Measurements from ENCODE around the gene KLHL17. TPM values are rescaled to one million over a fixed set of nuclear protein-coding genes. Genes with fewer than 3 reads are reported as not detected.

Gene KLHL17
- total RNA-seq, 1 donor from 2014 or later = 1.0 TPM

DNA sequence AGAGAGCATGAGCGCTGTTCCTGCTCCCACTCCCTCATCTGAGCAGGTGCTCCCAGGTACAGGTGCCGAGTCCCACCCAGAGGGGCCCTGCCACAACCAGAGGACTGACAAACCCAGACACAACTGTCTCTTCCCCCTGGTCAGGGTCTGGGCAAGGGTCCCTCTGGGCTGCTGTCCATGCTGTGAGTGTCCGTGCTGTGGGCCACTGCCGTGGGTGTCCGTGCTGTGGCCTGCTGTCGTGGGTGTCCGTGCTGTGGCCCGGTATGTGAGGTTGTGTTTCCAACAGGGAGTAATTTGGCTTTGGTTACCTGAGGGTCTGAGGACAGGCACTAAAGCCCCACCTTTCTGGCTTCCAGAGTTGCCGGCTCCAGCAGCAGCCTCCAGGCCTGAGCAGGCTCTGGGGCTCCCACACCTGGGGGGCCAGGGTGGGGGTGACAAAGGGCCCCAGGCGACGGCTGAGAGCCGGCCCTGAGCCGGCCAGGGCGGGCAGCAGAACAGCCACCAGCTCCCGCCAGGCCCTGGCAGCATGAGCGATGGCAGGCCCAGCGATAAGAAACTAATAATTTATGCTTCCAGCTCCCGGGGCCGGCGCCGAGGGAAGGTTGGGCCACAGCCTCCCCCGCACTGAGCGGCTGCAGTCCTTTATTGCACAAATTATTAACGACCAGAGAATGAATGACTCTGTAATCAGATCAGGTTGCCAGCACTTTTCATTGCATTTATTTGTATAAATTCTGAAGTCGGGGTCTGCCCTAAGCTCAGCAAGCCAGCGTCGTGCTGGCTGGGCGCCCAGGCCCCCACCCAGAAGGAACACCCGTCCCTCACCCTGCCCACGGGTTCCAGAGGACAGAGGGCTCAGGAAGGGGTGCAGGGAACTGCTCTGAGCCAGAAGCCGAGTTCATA is 44.0 kb upstream of the KLHL17 start:
- Histone ChIP-seq H3K4me3 (ENCODE audit: low read length in 3 of 3) (no peak overlapping the region), H3K4me1 (ENCODE audit: control insufficient read depth in 3 of 3, insufficient read depth in 3 of 3, low read length in 3 of 3) (peaks cover 15 to 16% (median 16%) of the 10 kb centered on the region in 3 donors), H3K27me3 (ENCODE audit: control insufficient read depth in 3 of 3, insufficient read depth in 3 of 3, low read length in 3 of 3) (peaks cover 67 to 94% (median 91%) of the 10 kb centered on the region in 3 donors), H3K9me3 (ENCODE audit: control insufficient read depth in 3 of 3, low read length in 3 of 3) (no peaks in the 10 kb centered on the region), H3K36me3 (ENCODE audit: control insufficient read depth in 3 of 3, insufficient read depth in 3 of 3, low read length in 3 of 3) (no peaks in the 10 kb centered on the region), H3K9ac (ENCODE audit: low read depth in 1 of 3, low read length in 3 of 3) (no peak overlapping the region), H3K27ac (ENCODE audit: low read depth, low read length) (no peak overlapping the region)

DNA sequence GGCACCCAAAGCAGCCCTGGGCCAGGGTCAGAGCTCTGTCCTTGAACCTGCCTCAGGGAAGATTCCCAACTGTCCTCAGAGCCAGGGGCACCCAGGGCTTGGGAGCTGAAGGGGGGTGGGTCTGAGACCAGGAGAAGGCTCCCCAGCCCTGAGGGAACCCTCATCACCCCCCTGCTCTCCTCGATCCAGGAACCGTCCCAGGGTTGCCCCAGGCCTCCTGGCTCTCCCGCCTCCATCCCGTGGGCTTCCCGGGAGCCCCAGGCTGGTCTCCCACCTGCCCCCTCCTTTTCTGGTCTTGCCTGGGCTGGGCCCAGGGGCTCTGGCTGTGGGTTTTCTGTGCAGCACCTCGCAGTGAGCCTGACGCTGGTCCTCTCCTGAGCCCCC is 43.3 kb upstream of the KLHL17 start:
- peaks cover 68 to 92% (median 92%) of the 10 kb centered on the region in 3 donors for H3K27me3 ChIP-seq (ENCODE audit: control insufficient read depth in 3 of 3, insufficient read depth in 3 of 3, low read length in 3 of 3)

DNA sequence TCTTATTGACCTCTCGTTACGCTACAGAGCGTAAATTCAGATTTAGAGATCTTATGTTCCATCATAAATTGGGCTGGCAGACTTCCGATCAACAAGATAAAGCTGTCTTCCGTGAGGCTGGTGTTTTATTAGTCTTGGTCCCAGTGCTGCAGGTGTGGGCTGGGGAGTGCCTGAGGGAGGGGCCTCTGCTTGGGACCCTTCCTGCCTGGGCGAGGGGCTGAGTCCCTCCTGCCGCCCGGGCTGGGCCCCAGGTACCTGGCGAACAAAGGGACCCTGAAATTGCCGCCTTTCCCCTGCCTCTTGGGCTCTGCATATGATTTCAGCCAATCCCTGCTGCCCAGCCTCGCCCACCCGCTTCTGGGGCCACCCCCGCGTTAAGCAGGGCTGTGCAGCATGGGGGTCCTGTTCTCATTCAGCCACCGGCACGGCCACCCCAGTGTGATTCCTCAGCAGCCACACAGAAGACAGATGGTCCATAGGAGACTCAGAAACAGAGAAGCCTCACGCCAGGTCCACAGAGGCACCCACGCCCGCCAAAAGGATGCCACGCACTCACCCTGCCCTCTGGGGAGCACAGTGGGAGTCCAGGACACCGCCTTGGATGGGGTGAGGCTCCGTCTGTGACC is 42.8 kb upstream of the KLHL17 start:
- no peak overlapping the region for H3K27ac ChIP-seq (ENCODE audit: low read depth, low read length)
- H3K9ac ChIP-seq (ENCODE audit: low read depth in 1 of 3, low read length in 3 of 3) = no peak overlapping the region
- peaks cover 67 to 92% (median 88%) of the 10 kb centered on the region in 3 donors for H3K27me3 ChIP-seq (ENCODE audit: control insufficient read depth in 3 of 3, insufficient read depth in 3 of 3, low read length in 3 of 3)
- no peak overlapping the region for H3K4me3 ChIP-seq (ENCODE audit: low read length in 3 of 3)
- H3K4me1 ChIP-seq (ENCODE audit: control insufficient read depth in 3 of 3, insufficient read depth in 3 of 3, low read length in 3 of 3) = peaks cover 17 to 23% (median 18%) of the 10 kb centered on the region in 3 donors
- H3K9me3 ChIP-seq (ENCODE audit: control insufficient read depth in 3 of 3, low read length in 3 of 3) = no peaks in the 10 kb centered on the region
- H3K36me3 ChIP-seq (ENCODE audit: control insufficient read depth in 3 of 3, insufficient read depth in 3 of 3, low read length in 3 of 3) = no peaks in the 10 kb centered on the region

More for the DNA sequence above, 43.3 kb upstream of the KLHL17 start:
- Histone ChIP-seq H3K4me1 (ENCODE audit: control insufficient read depth in 3 of 3, insufficient read depth in 3 of 3, low read length in 3 of 3) (peaks cover 17 to 20% (median 18%) of the 10 kb centered on the region in 3 donors), H3K9ac (ENCODE audit: low read depth in 1 of 3, low read length in 3 of 3) (no peak overlapping the region), H3K9me3 (ENCODE audit: control insufficient read depth in 3 of 3, low read length in 3 of 3) (no peaks in the 10 kb centered on the region), H3K27ac (ENCODE audit: low read depth, low read length) (no peak overlapping the region), H3K36me3 (ENCODE audit: control insufficient read depth in 3 of 3, insufficient read depth in 3 of 3, low read length in 3 of 3) (no peaks in the 10 kb centered on the region), H3K4me3 (ENCODE audit: low read length in 3 of 3) (no peak overlapping the region)

DNA sequence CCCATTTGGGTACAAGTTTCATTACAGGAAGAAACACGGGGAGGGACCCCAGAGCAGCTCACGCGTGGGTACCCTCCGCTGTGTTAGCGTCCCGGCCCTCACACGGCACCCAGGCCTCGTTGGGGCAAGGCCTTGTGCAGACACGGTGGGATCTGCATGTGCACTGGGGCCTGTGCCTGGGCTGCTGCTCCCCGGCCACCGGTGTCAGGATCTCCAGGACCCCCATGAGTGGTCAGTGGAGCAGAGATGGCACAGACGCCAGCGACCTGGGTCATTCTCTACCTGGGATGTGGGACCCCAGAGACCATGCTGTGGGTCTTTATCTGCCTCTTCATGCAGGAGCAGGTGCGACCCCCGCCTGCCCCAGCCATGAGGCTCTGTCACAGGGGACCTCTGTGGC is 42.0 kb upstream of the KLHL17 start:
- H3K9me3 ChIP-seq (ENCODE audit: control insufficient read depth in 3 of 3, low read length in 3 of 3) = no peaks in the 10 kb centered on the region
- no peak overlapping the region for H3K4me3 ChIP-seq (ENCODE audit: low read length in 3 of 3)
- peaks cover 68 to 94% (median 85%) of the 10 kb centered on the region in 3 donors for H3K27me3 ChIP-seq (ENCODE audit: control insufficient read depth in 3 of 3, insufficient read depth in 3 of 3, low read length in 3 of 3)
- peaks cover 22 to 31% (median 24%) of the 10 kb centered on the region in 3 donors for H3K4me1 ChIP-seq (ENCODE audit: control insufficient read depth in 3 of 3, insufficient read depth in 3 of 3, low read length in 3 of 3)
- H3K27ac ChIP-seq (ENCODE audit: low read depth, low read length) = no peak overlapping the region
- no peaks in the 10 kb centered on the region for H3K36me3 ChIP-seq (ENCODE audit: control insufficient read depth in 3 of 3, insufficient read depth in 3 of 3, low read length in 3 of 3)
- H3K9ac ChIP-seq (ENCODE audit: low read depth in 1 of 3, low read length in 3 of 3) = no peak overlapping the region

DNA sequence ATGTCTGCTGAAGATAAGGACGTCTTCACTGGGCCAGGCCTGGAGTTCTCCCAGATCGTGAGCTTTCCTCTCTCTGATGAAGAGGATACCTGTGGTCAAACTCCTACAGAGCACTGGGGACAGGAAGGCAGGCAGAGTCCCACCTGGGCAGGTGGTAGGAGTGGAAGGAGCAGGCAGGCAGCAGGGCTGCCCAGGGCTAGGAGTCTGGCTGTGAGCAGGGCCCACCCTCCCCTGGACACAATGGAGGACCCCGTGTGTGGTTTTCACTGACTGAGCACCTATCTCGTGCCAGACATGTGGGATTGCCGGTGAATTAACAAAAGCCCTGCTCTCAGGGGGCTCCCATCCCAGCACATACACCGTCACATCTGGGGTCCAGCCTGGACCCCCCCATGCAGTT is 41.5 kb upstream of the KLHL17 start:
- peaks cover 24 to 33% (median 26%) of the 10 kb centered on the region in 3 donors for H3K4me1 ChIP-seq (ENCODE audit: control insufficient read depth in 3 of 3, insufficient read depth in 3 of 3, low read length in 3 of 3)
- no peak overlapping the region for H3K4me3 ChIP-seq (ENCODE audit: low read length in 3 of 3)
- H3K9me3 ChIP-seq (ENCODE audit: control insufficient read depth in 3 of 3, low read length in 3 of 3) = no peaks in the 10 kb centered on the region
- H3K27ac ChIP-seq (ENCODE audit: low read depth, low read length) = no peak overlapping the region
- no peak overlapping the region for H3K9ac ChIP-seq (ENCODE audit: low read depth in 1 of 3, low read length in 3 of 3)
- H3K36me3 ChIP-seq (ENCODE audit: control insufficient read depth in 3 of 3, insufficient read depth in 3 of 3, low read length in 3 of 3) = no peaks in the 10 kb centered on the region
- peaks cover 64 to 91% (median 80%) of the 10 kb centered on the region in 3 donors for H3K27me3 ChIP-seq (ENCODE audit: control insufficient read depth in 3 of 3, insufficient read depth in 3 of 3, low read length in 3 of 3)

DNA sequence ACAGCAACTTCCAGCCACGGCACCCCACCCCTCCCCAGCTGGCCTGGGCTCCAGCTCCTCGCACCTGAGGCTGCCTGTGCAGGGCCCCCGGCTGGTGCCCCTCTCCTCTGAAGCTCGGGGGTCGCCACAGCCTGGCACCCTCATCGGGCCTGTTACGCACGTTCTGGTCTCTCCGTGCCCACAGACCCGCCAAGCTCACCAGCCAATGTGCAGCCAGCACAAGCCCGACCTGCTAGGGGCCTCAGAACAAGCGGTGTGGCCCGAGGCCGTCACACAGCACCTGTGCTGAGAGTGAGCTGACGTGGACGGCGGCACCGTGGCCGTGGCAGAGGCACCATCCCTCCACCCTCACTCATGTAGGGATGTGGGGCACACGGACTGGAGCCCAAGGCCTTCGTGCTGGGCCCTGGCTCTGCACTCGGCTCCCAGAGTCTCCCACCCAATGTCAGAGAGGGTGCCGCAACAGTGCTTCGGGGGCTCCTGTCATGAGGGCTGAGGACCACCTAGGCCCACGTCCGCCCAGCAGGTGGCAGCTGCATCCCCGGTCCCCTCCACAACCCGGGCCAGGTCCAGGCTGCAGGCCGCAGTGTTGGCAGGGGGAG is 41.0 kb upstream of the KLHL17 start:
- Histone ChIP-seq H3K27ac (ENCODE audit: low read depth, low read length) (no peak overlapping the region), H3K36me3 (ENCODE audit: control insufficient read depth in 3 of 3, insufficient read depth in 3 of 3, low read length in 3 of 3) (no peaks in the 10 kb centered on the region), H3K4me3 (ENCODE audit: low read length in 3 of 3) (no peak overlapping the region), H3K27me3 (ENCODE audit: control insufficient read depth in 3 of 3, insufficient read depth in 3 of 3, low read length in 3 of 3) (peaks cover 60 to 89% (median 75%) of the 10 kb centered on the region in 3 donors), H3K4me1 (ENCODE audit: control insufficient read depth in 3 of 3, insufficient read depth in 3 of 3, low read length in 3 of 3) (peaks cover 24 to 33% (median 26%) of the 10 kb centered on the region in 3 donors), H3K9ac (ENCODE audit: low read depth in 1 of 3, low read length in 3 of 3) (no peak overlapping the region), H3K9me3 (ENCODE audit: control insufficient read depth in 3 of 3, low read length in 3 of 3) (no peaks in the 10 kb centered on the region)

DNA sequence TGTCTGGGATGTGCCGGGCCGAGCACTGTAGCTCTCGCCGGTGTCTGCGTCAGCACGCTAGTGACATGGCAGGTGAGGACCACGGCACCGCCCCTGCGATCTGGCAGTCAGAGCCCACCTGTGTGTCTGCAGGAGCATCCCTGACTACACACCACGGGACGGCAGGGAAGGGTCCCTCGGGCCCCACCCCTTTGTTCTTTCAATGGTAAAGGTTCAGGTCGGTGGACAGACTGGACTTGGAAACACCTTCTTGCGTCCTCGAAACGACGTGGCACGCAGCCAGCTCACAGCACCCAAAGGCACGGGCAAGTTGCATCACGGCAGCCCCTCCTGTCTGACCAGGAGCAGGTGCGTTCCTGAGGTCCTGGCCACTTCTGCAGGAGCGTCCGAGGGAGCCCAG is 40.4 kb upstream of the KLHL17 start:
- no peak overlapping the region for H3K9ac ChIP-seq (ENCODE audit: low read depth in 1 of 3, low read length in 3 of 3)
- H3K27ac ChIP-seq (ENCODE audit: low read depth, low read length) = no peak overlapping the region
- no peak overlapping the region for H3K4me3 ChIP-seq (ENCODE audit: low read length in 3 of 3)
- H3K4me1 ChIP-seq (ENCODE audit: control insufficient read depth in 3 of 3, insufficient read depth in 3 of 3, low read length in 3 of 3) = peaks cover 27 to 33% (median 29%) of the 10 kb centered on the region in 3 donors
- H3K9me3 ChIP-seq (ENCODE audit: control insufficient read depth in 3 of 3, low read length in 3 of 3) = no peaks in the 10 kb centered on the region
- H3K36me3 ChIP-seq (ENCODE audit: control insufficient read depth in 3 of 3, insufficient read depth in 3 of 3, low read length in 3 of 3) = no peaks in the 10 kb centered on the region
- peaks cover 60 to 92% (median 77%) of the 10 kb centered on the region in 3 donors for H3K27me3 ChIP-seq (ENCODE audit: control insufficient read depth in 3 of 3, insufficient read depth in 3 of 3, low read length in 3 of 3)

DNA sequence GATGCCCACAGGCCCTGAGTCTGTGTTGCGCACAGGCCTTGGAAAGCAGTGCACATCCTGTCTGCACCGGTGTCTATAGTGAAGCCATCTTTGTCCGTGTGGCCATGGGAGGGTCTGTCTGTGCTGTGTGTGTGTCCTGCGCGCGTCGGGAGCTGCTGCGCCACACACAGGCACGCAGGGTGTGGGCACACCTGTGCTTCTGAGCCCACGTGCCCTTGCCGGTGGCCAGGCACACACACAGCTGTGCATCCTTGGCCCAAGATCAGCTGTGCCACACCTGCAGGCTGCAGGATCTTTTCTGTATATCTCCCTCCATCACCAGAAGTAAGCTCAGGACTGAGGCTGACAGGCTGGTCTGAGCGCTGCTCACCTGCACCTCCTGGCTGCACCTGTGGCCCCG is 39.9 kb upstream of the KLHL17 start:
- H3K27me3 ChIP-seq (ENCODE audit: control insufficient read depth in 3 of 3, insufficient read depth in 3 of 3, low read length in 3 of 3) = peaks cover 58 to 90% (median 74%) of the 10 kb centered on the region in 3 donors
- no peak overlapping the region for H3K27ac ChIP-seq (ENCODE audit: low read depth, low read length)
- H3K9ac ChIP-seq (ENCODE audit: low read depth in 1 of 3, low read length in 3 of 3) = no peak overlapping the region
- no peaks in the 10 kb centered on the region for H3K9me3 ChIP-seq (ENCODE audit: control insufficient read depth in 3 of 3, low read length in 3 of 3)
- peak overlapping the region in 1 of 3 donors; percentile 29 for H3K4me3 ChIP-seq (ENCODE audit: low read length in 3 of 3)
- peaks cover 27 to 35% (median 29%) of the 10 kb centered on the region in 3 donors for H3K4me1 ChIP-seq (ENCODE audit: control insufficient read depth in 3 of 3, insufficient read depth in 3 of 3, low read length in 3 of 3)
- H3K36me3 ChIP-seq (ENCODE audit: control insufficient read depth in 3 of 3, insufficient read depth in 3 of 3, low read length in 3 of 3) = no peaks in the 10 kb centered on the region

DNA sequence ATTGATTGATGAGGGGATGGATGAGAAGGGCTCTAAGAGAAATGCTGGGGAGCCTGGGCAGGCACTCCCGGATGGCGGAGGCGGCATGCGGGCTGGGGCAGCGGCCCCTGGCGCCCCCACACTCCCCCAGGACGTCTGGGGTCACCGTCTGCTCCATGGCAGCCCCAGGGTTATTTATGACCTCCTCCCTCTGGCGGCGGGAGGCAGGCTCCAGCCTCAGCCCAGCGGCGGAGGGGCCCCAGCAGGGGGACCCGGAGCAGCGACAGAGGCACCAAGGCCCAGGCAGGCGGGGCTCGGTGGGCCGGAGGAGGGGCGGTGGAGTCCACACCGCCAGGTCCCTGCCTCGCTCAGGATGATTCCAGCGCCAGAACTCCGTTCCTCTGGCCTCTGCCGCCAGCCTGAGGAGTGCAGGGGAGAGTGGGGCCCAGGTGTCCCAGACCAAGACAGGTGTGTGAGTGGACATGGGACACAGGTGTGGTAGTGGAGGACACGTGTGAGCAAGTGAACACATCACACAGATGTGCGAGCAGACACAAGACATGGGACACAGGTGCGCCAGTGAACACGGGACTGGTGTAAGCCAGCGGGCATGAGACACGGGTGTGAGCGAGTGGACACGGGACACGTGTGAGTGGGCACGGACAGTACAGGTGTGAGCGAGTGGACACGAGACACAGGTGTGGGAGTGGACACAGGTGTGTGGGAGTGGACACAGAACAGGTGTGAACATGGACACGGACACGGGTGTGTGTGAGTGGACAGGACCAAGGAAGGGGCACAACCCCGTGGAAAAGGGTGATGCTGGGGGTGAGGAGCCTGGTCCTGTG is 39.2 kb upstream of the KLHL17 start:
- Histone ChIP-seq H3K9ac (ENCODE audit: low read depth in 1 of 3, low read length in 3 of 3) (peak overlapping the region; percentile 14 to 50 (median 33)), H3K4me1 (ENCODE audit: control insufficient read depth in 3 of 3, insufficient read depth in 3 of 3, low read length in 3 of 3) (peaks cover 27 to 42% (median 36%) of the 10 kb centered on the region in 3 donors), H3K4me3 (ENCODE audit: low read length in 3 of 3) (peak overlapping the region in 2 of 3 donors; percentile 36 to 41), H3K27me3 (ENCODE audit: control insufficient read depth in 3 of 3, insufficient read depth in 3 of 3, low read length in 3 of 3) (peaks cover 58 to 90% (median 73%) of the 10 kb centered on the region in 3 donors), H3K36me3 (ENCODE audit: control insufficient read depth in 3 of 3, insufficient read depth in 3 of 3, low read length in 3 of 3) (no peaks in the 10 kb centered on the region), H3K9me3 (ENCODE audit: control insufficient read depth in 3 of 3, low read length in 3 of 3) (no peaks in the 10 kb centered on the region), H3K27ac (ENCODE audit: low read depth, low read length) (no peak overlapping the region)
